Measurements from ENCODE around the gene PPDPF.

The PPDPF gene

DNA sequence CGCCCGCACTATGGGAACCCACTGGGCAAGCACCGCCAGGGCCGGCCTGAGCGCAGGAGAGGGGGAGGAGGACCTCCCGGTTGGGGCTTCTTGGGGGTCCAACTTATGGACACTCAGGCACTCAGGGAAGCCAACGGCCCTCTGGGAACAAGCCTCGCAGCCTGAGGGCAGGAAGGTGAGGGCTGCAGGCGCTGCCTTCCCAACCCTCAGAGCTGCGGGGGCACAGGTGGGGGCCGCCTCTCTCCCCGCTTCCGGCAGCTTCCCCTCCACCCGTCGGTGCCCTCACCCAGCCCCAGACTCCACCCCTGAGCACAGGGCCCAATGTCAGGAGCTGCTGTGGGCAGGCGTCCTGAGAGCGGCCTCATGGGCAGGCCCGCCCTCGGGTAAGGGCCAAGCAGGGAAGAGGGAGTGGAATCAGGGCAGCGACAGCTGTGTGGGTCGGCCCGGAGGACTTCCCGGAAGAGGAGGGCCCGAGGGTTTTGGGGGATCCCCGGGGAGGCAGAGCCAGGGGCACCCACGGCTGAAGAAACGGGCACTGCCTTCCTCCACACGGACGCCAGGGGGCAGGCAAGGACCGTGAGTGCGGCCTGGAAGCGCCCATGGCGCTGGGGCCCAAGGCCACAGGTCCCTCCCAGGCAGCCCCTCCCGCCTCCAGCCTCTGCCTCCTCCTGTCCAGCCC is 17.1 kb downstream of the PPDPF start:
- TF ChIP-seq, protein P1, sequence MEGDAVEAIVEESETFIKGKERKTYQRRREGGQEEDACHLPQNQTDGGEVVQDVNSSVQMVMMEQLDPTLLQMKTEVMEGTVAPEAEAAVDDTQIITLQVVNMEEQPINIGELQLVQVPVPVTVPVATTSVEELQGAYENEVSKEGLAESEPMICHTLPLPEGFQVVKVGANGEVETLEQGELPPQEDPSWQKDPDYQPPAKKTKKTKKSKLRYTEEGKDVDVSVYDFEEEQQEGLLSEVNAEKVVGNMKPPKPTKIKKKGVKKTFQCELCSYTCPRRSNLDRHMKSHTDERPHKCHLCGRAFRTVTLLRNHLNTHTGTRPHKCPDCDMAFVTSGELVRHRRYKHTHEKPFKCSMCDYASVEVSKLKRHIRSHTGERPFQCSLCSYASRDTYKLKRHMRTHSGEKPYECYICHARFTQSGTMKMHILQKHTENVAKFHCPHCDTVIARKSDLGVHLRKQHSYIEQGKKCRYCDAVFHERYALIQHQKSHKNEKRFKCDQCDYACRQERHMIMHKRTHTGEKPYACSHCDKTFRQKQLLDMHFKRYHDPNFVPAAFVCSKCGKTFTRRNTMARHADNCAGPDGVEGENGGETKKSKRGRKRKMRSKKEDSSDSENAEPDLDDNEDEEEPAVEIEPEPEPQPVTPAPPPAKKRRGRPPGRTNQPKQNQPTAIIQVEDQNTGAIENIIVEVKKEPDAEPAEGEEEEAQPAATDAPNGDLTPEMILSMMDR (IDR thresholded peaks at IDR 0.05; ENCODE audit: low read length), result peak; percentile 87
- TF ChIP-seq EZH2 (optimal IDR thresholded peaks at IDR 0.05; ENCODE audit: low read depth, low read length), result no peak
- Histone ChIP-seq H3K4me2 (ENCODE audit: low read depth, low read length) (peak overlapping the region; percentile 98), H3K9me2 (replicated peaks; ENCODE audit: insufficient read depth, low read length) (no peaks in the 10 kb centered on the region), H3K79me2 (ENCODE audit: low read length) (no peaks in the 10 kb centered on the region), H3K27me3 (replicated peaks; ENCODE audit: insufficient read depth, low read length) (peaks cover 48% of the 10 kb centered on the region), H3K9ac (ENCODE audit: low read length) (peak overlapping the region; percentile 69; the same call in 1 of the 2 replicates), H2AFZ (ENCODE audit: low read length) (peak overlapping the region; percentile 98), H4K20me1 (ENCODE audit: insufficient read depth, low read length) (no peaks in the 10 kb centered on the region), H3K4me1 (ENCODE audit: low read length) (peaks cover 7% of the 10 kb centered on the region; the same call in 1 of the 2 replicates), H3K9me3 (replicated peaks; ENCODE audit: insufficient read depth, low read length) (no peaks in the 10 kb centered on the region), H3K27ac (ENCODE audit: low read length) (peak overlapping the region; percentile 61; the same call in 1 of the 2 replicates), H3F3A (ENCODE audit: insufficient read depth, low read length) (0 out of 2 replicates have a peak, but pooled peaks cover 4% of the 10 kb centered on the region), H3K36me3 (replicated peaks; ENCODE audit: insufficient read depth, low read length) (no peaks in the 10 kb centered on the region), H3K4me3 (ENCODE audit: low read length) (peak overlapping the region; percentile 65)
- peak; percentile 96 for DNase-seq

DNA sequence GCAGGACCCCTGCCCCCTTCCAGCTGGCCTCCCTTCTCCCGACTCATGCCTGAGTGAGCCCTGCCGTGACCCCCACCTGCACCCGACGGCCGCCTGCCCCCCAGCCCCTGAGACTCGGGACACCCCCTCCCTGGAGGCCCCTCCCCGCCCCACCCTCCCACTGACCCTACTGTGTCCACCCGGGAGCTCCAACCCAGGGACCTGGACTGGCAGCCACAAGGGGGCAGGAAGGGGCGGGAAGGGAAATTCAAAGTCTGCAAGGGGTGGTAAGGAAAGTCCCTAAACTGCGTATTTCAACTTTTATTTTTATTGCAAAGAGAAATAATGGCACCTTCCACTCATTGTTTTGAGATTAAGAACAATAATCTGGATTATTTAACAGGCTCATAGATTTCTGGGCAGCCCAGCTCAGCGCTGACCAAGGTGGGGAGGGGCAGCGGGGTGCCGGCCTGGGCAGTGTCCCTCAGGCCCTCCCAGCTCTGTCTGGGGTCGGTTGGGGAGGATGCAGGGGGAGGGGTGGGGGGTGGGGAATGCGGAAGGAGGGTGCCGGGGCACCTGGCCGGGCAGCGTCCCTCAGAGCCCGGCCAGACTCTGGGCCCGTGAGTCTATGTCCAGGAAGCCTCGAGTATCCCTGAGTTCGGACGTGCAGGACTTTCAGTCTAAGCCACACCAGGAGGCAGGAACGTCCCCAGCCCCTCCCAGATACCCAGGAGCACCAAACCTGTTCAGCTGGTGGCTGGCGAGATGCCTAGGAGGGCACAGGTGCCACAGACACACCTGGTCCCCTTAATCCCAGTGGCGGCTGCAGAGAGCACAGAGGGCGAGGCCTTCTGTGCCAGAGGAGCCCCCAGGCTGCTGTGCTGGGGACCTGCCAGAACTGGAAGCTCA is 17.9 kb downstream of the PPDPF start:
- Histone ChIP-seq H3K27ac (ENCODE audit: low read length) (no peak overlapping the region), H3K4me1 (ENCODE audit: low read length) (peaks cover 7% of the 10 kb centered on the region; the same call in 1 of the 2 replicates), H3K4me3 (ENCODE audit: low read length) (no peak overlapping the region), H3K9me2 (replicated peaks; ENCODE audit: insufficient read depth, low read length) (no peaks in the 10 kb centered on the region), H3K4me2 (ENCODE audit: low read depth, low read length) (peak overlapping the region; percentile 98), H3K9me3 (replicated peaks; ENCODE audit: insufficient read depth, low read length) (no peaks in the 10 kb centered on the region), H3K9ac (ENCODE audit: low read length) (no peak overlapping the region), H3F3A (ENCODE audit: insufficient read depth, low read length) (0 out of 2 replicates have a peak, but pooled peaks cover 4% of the 10 kb centered on the region), H3K27me3 (replicated peaks; ENCODE audit: insufficient read depth, low read length) (peaks cover 53% of the 10 kb centered on the region), H2AFZ (ENCODE audit: low read length) (0 out of 2 replicates have a peak overlapping the region, but pooled peaks have one; percentile 23), H3K79me2 (ENCODE audit: low read length) (no peaks in the 10 kb centered on the region), H3K36me3 (replicated peaks; ENCODE audit: insufficient read depth, low read length) (no peaks in the 10 kb centered on the region), H4K20me1 (ENCODE audit: insufficient read depth, low read length) (no peaks in the 10 kb centered on the region)
- TF ChIP-seq EZH2phosphoT487 (IDR thresholded peaks at IDR 0.05; ENCODE audit: low read length), result no peak
- TF ChIP-seq, protein P1 (IDR thresholded peaks at IDR 0.05; ENCODE audit: low read length), result no peak
- TF ChIP-seq EZH2 (optimal IDR thresholded peaks at IDR 0.05; ENCODE audit: low read depth, low read length), result no peak
- no peak for DNase-seq

- H3K36me3 ChIP-seq (replicated peaks; ENCODE audit: insufficient read depth, low read length), result no peaks in the 10 kb centered on the region
- no peak overlapping the region for H2AFZ ChIP-seq (ENCODE audit: low read length)
- no peaks in the 10 kb centered on the region for H3K9me3 ChIP-seq (replicated peaks; ENCODE audit: insufficient read depth, low read length)
- H3F3A ChIP-seq (ENCODE audit: insufficient read depth, low read length), result 0 out of 2 replicates have a peak, but pooled peaks cover 4% of the 10 kb centered on the region
- no peak overlapping the region for H3K9ac ChIP-seq (ENCODE audit: low read length)
- H3K9me2 ChIP-seq (replicated peaks; ENCODE audit: insufficient read depth, low read length), result no peaks in the 10 kb centered on the region
- peaks cover 53% of the 10 kb centered on the region for H3K27me3 ChIP-seq (replicated peaks; ENCODE audit: insufficient read depth, low read length)
- H3K4me2 ChIP-seq (ENCODE audit: low read depth, low read length), result no peak overlapping the region
- H3K79me2 ChIP-seq (ENCODE audit: low read length), result no peaks in the 10 kb centered on the region
- no peak overlapping the region for H3K4me3 ChIP-seq (ENCODE audit: low read length)
- no peak overlapping the region for H3K27ac ChIP-seq (ENCODE audit: low read length)
- peaks cover 7% of the 10 kb centered on the region; the same call in 1 of the 2 replicates for H3K4me1 ChIP-seq (ENCODE audit: low read length)
- DNase-seq, result no peak
- H4K20me1 ChIP-seq (ENCODE audit: insufficient read depth, low read length), result no peaks in the 10 kb centered on the region
- no peak for TF ChIP-seq EZH2phosphoT487 (IDR thresholded peaks at IDR 0.05; ENCODE audit: low read length)
These were observed 18.5 kb downstream of the PPDPF start for GRCh38 chr20:63539092-63539430.

Data from MM.1S (cell line).